HG03442 (cell line): Measurements from ENCODE around the gene CLRN2.

ENCODE experiments used
- ATAC-seq: cut with Tn5 transposase; IDR thresholded peaks from one replicate; pipeline ENCODE4 v1.9.1; 2021; ENCODE audit warnings: mild to moderate bottlenecking, moderate library complexity; ENCODE audit not compliant: unreplicated experiment

The CLRN2 gene

DNA sequence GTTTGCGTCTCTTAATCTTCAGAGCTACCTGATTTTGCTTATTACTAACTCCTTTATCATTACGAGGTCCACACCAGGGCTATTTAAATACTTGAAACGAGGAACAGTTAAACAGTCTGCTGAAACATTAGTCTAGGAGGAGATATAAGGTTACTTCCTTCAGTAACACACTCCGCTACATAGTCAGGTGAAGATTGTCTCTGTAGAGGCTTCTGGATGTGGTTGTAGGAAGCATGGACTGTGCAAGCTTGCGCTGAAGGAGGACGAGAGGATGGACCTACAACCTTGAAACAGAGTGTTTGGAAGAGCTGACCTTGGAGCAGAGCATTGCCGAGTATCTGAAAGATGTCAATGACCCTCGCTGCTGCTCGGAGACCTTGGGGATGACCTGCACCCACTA is at the start of gene CLRN2:
CLRN2 (plus strand) TSS at position 301 of the 400 bp plus-strand sequence. CDS start 102 bp downstream, outside the sequence.
- ATAC-seq = no peak

DNA sequence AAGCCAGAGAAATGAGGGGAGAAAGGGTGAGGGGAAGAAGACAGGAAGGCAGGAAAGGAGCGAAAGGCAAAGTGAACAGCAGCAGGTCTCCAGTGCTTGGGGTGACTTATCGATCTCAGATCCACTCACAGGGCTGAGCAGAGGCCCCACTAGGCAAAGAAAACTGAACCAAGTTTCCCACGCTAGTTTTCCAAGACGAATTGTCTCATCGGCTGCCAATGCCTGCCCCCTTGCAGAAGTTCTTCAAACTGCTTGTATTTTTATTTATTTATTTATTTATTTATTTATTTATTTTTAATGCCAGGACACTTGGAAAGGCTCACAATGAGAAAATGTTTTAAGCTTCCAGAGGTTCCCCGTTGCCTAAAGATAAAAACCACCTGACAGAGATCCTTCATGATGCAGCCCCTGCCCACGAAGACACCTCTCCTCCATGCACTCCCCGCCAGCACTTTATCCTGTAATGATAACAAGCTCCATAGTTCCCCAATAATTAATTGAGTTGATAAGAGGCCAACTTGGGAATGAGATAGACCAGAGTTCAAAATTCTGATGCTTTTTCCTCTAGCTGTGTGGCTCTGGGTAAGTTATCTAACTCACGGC is 46.2 kb upstream of the CLRN2 start:
- no peak for ATAC-seq

DNA sequence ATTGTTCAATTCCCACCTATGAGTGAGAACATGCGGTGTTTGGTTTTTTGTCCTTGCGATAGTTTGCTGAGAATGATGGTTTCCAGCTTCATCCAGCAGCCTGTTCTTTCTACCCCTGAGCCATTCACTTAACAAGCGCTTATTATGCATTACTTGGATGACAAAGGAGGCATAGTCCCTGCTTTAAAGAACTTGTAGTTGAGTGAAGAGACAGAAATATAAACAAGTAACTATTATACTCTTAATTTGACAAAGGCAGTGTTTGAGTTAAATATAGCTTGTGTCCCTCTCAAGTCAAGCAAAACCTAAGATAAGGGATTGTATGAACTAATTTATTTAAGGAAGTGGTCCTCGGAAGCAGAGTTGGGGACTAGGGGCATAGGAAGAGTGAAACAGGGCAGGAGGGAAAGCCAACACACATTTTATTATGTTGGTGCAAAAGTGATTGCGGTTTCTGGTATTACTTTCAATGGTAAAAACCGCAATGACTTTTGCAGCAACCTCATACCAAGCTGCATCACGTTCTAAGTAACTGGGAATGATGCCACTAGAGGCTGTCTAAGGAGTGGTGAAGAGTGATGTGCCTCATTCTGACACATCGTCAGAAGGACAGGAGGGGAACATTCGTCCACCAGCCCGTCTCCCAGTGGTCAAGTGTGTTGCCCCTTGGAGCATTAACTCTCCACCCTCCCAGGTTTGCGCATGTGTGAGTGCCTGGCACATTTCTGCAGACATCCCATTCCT is 44.9 kb upstream of the CLRN2 start:
- no peak for ATAC-seq

- ATAC-seq = no peak
Observed at GRCh38 chr4:17475481-17475880, 39.5 kb upstream of the CLRN2 start.

DNA sequence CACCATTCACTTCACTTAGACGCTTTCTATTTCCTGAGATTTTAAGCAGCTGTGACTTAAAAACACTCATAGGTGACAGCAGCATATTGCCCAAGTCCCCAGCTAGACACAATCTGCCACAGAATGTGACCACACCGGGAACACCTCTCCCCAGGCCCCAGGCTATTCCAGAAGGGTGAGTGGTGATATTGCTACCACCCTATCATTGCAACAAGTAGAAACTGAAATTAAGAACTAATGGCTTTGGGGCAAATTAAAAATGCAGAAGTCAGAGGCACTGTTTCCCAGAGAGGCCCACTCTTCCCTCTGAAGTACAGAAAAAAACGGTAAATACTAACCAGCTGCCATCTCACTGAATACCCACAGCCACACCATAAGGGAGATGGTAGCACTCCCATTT is 38.1 kb upstream of the CLRN2 start:
- no peak for ATAC-seq

DNA sequence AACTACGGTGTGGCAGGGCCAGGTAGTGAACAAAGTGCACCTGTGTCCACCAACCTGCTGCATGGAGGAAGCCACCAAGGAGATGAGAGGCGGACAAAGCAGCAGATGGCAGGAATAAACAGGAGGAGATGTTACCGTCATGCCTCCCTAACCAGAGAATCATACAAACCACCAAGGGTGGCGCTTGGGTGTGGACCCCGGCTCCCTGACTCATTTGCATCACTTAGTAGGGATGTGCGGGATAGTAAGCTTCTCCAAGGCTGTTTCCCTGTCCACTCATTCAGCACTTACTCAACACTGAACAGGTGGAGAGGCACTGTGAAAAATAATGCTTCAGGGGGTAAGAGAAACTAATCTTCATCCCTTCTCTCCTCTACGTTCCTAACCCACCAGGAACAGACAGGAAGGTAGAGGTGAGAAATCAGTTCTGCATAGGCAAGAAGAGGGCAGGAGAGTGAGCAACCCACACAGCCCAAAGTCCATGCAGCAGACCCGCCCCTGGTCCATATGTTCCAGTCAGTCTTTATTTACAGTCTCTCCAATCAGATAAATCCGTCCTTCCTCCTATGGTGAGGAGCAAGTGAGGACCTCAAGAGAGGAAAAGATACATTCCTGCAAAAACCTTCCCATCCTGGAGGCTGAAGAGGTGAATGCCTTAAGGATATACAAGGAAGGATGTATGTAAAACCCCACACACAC is 37.0 kb upstream of the CLRN2 start:
- ATAC-seq = no peak

GRCh38 chr4:17480210-17480927 is 34.6 kb upstream of the CLRN2 start:
- ATAC-seq = no peak

- no peak for ATAC-seq
Observed at GRCh38 chr4:17480955-17481354, 34.0 kb upstream of the CLRN2 start.

DNA sequence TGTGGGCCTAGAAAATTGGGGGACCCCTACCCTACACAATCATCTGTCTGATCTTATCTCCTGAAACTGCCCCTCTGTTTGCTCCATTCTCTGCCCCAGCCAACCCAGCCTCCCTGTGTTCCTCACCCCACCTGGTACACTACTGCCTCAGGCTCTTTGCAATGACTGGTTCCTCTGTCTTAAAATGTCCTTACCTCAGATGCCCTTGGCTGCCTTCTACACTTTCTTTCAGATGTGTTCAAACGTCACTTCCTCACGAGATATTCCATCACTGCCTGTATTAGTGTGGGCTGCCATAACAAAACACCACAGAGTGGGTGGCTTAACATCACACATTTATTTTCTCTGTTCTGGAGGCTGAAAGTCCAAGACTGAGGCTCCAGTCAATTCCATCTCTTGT is 32.2 kb upstream of the CLRN2 start:
- ATAC-seq = no peak

GRCh38 chr4:17489123-17489522 is 25.8 kb upstream of the CLRN2 start:
- no peak for ATAC-seq

DNA sequence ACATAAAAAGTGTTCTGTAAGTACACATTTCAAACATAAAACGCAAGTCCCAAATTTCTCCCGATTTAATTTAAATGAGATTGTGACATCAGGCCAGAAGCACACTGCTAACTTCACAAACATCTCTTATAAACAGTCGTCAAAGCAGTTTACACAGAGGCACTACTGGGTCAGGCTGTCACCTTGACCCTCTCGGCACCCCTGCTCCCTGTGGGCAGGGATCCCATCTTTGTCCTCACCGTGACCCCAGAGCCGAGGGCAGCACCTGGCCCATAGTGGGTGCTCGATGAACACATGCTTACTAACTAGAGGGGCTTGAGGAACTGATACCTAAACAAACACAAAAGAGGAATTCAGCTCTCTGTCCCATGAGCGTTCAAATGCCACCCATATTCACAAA is 25.2 kb upstream of the CLRN2 start:
- ATAC-seq = no peak

DNA sequence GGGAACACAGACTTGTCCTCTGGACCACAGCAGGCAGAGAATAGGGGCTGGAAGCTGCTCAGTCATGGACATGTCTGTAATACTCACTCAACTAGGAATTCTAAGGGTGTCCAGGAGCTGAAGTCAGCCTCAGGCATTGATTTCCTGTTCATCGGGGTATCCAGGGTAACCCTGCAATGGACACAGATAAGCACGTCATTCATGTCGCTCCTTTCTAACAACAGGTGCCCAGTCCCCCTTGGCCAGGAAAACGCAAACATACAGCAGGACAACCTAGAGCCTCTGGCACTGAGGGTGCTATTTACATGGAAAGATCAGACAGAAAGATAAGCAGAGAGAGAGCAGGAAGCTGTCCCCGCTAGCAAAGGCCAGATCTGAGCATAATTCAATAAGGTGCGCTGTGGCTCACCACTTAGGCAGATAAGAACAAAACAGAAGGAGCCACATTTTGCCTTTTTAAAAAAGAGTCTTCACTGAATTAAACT is 24.3 kb upstream of the CLRN2 start:
- ATAC-seq = no peak

- ATAC-seq = no peak
Observed at GRCh38 chr4:17491196-17491595, 23.8 kb upstream of the CLRN2 start.

GRCh38 chr4:17492058-17492741 is 22.8 kb upstream of the CLRN2 start:
- no peak for ATAC-seq

- ATAC-seq = no peak
Observed at GRCh38 chr4:17492876-17493275, 22.1 kb upstream of the CLRN2 start.

DNA sequence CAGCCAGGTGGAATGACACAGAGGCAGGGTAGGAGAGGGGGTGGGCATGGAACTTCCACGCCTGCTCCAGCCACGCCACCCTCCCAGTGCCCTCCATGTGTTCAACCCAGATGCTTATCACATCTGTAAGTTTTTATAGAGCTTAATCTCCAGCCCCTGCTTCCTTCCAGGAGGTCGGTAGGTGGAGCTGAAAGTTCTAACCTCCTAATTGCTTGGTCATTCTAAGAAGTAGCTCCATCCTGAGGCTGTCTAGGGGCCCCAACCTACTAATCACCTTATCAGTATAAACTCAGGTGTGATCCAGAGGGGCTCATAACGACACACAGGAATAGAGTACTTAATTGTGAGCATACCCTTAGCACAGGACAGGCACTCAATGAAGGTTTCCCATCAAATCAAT is 21.3 kb upstream of the CLRN2 start:
- no peak for ATAC-seq

DNA sequence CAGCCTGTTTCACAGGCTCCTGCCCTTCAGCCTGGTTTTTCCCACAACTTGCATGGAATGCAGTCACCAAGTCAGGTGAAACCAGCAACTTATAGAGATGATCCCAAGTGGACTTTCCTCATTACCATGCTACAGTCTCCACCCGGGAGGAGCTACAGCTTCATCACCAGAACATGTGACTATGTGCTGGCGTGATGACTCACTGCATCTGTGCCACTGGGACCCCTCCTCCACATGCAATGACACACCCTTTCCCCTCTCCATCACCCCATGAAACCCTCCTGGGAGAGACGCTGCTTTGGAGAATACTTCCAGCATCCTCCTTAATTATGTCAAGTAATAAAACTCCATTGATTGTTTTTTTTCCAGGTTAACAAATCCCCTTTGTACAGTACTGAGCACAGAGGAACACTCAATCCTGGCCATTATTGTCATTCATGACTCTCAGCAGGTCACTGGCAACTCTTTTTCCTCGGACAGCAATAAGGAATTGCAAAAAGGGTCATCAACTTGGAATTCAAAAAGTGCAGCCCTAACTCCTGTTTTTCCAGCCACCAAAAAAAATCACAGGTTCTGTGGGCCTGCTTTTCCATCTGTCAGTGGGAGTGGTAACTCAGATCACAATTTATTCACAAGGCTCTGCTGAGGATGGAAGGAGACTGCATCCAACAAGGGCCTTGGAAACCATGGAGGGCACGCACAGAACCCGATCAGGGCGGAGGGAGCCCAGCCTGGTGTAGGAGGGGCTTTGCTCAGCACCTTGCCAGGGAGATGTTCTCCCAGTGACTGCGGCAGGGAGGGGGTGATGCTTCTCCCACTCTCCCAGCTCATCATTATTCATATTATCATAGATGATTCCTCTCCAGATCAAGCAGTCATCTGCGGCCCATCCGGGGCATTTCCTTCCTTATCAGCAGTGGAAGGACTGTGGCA is 20.4 kb upstream of the CLRN2 start:
- no peak for ATAC-seq

DNA sequence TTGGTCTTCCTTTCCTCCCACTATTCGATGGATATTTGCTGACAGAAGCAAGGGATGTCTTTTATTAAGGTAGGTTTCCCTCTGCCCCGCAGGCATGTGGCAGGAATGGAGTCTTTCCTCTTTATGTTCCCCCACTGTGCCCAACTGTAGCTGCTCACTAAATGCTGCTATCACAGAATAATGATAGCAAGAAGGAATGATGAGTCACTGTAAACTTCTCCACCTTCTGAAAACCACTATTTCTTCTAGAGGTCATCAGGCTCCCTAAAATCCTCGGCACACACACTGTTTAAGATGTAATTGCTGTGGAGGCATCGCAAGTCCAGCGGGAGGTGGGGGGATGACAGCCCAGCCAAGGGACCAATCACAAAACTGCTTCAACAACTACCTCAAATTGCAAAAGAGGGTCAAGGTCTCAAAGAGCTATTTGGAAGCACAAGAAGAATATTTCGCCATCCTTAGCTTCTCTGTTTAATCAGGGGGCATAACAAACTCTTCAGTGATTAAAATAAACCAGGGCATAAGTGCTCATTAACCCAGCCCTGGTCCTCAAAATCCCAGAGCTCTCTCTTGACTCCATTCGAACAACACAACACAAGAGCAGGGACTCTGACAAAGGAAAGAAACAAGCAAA is 17.0 kb upstream of the CLRN2 start:
- no peak for ATAC-seq

- ATAC-seq = no peak
Observed at GRCh38 chr4:17500574-17500973, 14.4 kb upstream of the CLRN2 start.
